ENCODE data around the gene COL1A1.

COL1A1 gene

DNA sequence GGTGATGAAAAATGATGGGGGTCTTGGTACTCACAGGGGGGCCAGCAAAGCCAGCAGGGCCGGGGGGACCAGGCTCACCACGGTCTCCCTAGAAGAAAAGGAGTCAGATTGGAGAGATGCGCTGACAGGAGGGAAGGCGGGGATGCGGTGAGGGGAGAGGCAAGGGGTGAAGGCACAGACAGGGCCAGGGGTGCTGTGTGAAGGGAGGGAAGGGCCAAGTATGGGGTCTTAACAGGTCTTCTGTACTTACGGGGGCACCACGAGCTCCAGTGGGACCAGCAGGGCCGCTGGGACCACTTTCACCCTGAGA is 11.2 kb downstream of the COL1A1 start:
- Histone ChIP-seq H3K36me3 (ENCODE audit: control insufficient read depth, insufficient read depth, low read length) (no peaks in the 10 kb centered on the region), H3K9ac (no peak overlapping the region), H2AFZ (no peak overlapping the region), H3K27me3 (ENCODE audit: control insufficient read depth, insufficient read depth, low read length) (no peaks in the 10 kb centered on the region), H3K4me3 (ENCODE audit: low read depth, low read length) (no peak overlapping the region), H3K27ac (no peak overlapping the region), H3K4me2 (ENCODE audit: low read length) (no peak overlapping the region), H3K9me3 (ENCODE audit: control insufficient read depth, low read length) (no peaks in the 10 kb centered on the region), H3K79me2 (no peaks in the 10 kb centered on the region), H3K4me1 (no peaks in the 10 kb centered on the region)
- TF ChIP-seq, protein P1, sequence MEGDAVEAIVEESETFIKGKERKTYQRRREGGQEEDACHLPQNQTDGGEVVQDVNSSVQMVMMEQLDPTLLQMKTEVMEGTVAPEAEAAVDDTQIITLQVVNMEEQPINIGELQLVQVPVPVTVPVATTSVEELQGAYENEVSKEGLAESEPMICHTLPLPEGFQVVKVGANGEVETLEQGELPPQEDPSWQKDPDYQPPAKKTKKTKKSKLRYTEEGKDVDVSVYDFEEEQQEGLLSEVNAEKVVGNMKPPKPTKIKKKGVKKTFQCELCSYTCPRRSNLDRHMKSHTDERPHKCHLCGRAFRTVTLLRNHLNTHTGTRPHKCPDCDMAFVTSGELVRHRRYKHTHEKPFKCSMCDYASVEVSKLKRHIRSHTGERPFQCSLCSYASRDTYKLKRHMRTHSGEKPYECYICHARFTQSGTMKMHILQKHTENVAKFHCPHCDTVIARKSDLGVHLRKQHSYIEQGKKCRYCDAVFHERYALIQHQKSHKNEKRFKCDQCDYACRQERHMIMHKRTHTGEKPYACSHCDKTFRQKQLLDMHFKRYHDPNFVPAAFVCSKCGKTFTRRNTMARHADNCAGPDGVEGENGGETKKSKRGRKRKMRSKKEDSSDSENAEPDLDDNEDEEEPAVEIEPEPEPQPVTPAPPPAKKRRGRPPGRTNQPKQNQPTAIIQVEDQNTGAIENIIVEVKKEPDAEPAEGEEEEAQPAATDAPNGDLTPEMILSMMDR (IDR thresholded peaks at IDR 0.05) = no peak

DNA sequence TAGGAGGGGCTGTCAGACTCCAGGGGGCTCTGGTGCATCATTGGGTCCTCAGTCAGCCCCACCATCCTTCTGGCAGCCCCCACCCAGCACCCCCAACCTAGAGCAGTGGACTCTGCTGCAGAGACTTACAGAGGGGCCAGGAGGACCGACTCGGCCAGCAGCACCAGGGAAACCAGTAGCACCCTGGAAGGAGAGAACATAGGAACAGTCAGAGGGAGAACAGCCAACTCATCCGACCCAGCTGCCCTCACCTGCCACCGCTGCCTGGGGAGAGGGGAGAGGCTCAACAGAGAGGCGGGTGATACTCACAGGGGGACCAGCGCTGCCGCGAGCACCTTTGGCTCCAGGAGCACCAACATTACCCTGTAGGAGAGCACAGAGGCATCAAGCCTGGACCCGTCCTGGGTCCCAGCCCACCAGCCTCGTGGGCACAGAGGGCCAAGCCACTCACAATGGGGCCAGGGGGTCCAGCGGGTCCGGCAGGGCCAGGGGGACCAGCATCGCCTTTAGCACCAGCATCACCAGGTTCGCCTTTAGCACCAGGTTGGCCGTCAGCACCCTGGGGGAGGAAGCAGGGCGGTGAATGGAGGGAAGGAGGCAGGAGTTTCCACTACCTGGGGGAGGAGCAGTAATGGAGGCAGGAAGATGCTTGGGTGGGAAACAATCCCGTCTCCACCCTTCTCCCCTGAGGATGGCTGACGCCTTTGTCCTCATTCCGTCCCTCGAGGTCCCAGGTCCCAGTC is 11.7 kb downstream of the COL1A1 start:
- no peak overlapping the region for H3K9ac ChIP-seq
- H3K36me3 ChIP-seq (ENCODE audit: control insufficient read depth, insufficient read depth, low read length) = no peaks in the 10 kb centered on the region
- no peaks in the 10 kb centered on the region for H3K9me3 ChIP-seq (ENCODE audit: control insufficient read depth, low read length)
- no peak overlapping the region for H2AFZ ChIP-seq
- H3K4me2 ChIP-seq (ENCODE audit: low read length) = no peak overlapping the region
- H3K27ac ChIP-seq = no peak overlapping the region
- no peaks in the 10 kb centered on the region for H3K79me2 ChIP-seq
- TF ChIP-seq, protein P1 (IDR thresholded peaks at IDR 0.05) = no peak
- H3K4me1 ChIP-seq = no peaks in the 10 kb centered on the region
- no peak overlapping the region for H3K4me3 ChIP-seq (ENCODE audit: low read depth, low read length)
- no peaks in the 10 kb centered on the region for H3K27me3 ChIP-seq (ENCODE audit: control insufficient read depth, insufficient read depth, low read length)

DNA sequence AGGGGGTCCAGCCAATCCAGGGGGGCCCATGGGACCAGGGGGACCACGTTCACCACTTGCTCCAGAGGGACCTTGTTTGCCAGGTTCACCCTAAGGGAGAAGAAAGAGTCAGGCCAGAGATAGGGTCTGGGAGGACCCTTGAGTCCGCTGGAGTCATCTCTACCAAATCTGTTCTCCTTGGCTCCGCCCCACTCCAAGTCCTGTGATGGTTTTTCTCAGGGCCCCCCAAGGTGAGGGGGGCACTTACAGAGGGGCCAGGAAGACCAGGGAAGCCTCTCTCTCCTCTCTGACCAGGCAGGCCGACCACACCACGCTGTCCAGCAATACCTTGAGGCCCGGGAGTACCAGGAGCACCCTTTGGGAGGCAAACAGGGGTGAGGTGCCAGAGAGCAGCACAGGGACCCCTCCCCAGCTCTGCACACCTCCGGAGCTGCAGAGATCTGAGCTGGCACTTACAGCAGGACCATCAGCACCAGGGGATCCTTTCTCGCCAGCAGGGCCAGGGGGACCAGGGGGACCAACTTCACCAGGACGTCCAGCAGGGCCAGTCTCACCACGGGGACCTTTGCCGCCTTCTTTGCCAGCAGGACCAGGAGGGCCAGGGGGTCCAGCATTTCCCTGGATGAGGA is 12.4 kb downstream of the COL1A1 start:
- Histone ChIP-seq H2AFZ (no peak overlapping the region), H3K4me2 (ENCODE audit: low read length) (no peak overlapping the region), H3K27me3 (ENCODE audit: control insufficient read depth, insufficient read depth, low read length) (no peaks in the 10 kb centered on the region), H3K9me3 (ENCODE audit: control insufficient read depth, low read length) (no peaks in the 10 kb centered on the region), H3K36me3 (ENCODE audit: control insufficient read depth, insufficient read depth, low read length) (no peaks in the 10 kb centered on the region), H3K79me2 (no peaks in the 10 kb centered on the region), H3K4me3 (ENCODE audit: low read depth, low read length) (no peak overlapping the region), H3K4me1 (no peaks in the 10 kb centered on the region), H3K9ac (no peak overlapping the region), H3K27ac (no peak overlapping the region)
- TF ChIP-seq, protein P1 (IDR thresholded peaks at IDR 0.05) = no peak

DNA sequence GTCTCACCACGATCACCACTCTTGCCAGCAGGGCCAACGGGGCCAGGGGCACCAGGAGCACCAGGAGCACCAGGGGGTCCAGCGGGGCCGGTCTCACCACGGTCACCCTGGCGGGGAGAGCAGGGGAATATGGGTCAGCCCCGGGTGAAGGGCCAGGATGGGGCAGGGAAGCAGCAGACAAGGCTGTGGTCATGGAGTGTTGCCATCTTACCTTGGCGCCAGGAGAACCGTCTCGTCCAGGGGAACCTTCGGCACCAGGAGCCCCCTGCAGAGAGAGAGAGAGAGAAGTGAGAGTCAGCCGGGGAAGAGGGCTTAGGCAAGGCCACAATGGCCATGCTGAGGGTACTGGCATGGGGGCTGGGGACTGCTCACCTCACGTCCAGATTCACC is 12.9 kb downstream of the COL1A1 start:
- H3K4me3 ChIP-seq (ENCODE audit: low read depth, low read length) = no peak overlapping the region
- H3K4me1 ChIP-seq = no peaks in the 10 kb centered on the region
- no peak overlapping the region for H3K4me2 ChIP-seq (ENCODE audit: low read length)
- H3K9ac ChIP-seq = no peak overlapping the region
- H3K27ac ChIP-seq = no peak overlapping the region
- H3K79me2 ChIP-seq = no peaks in the 10 kb centered on the region
- no peaks in the 10 kb centered on the region for H3K36me3 ChIP-seq (ENCODE audit: control insufficient read depth, insufficient read depth, low read length)
- no peaks in the 10 kb centered on the region for H3K9me3 ChIP-seq (ENCODE audit: control insufficient read depth, low read length)
- TF ChIP-seq, protein P1 (IDR thresholded peaks at IDR 0.05) = no peak
- H3K27me3 ChIP-seq (ENCODE audit: control insufficient read depth, insufficient read depth, low read length) = no peaks in the 10 kb centered on the region
- H2AFZ ChIP-seq = no peak overlapping the region

Measured in parathyroid adenoma (tissue), 2 donors.